GM19324 (cell line): ENCODE results near the gene PREB.

Experiments used
- ATAC-seq: cut with Tn5 transposase; IDR thresholded peaks from one replicate; pipeline ENCODE4 v1.9.1; 2021; ENCODE audit warnings: mild to moderate bottlenecking, moderate library complexity; ENCODE audit not compliant: unreplicated experiment, low FRiP score

PREB gene

GRCh38 chr2:27085062-27085672, 49.3 kb downstream of the PREB start:
- ATAC-seq, result no peak

DNA sequence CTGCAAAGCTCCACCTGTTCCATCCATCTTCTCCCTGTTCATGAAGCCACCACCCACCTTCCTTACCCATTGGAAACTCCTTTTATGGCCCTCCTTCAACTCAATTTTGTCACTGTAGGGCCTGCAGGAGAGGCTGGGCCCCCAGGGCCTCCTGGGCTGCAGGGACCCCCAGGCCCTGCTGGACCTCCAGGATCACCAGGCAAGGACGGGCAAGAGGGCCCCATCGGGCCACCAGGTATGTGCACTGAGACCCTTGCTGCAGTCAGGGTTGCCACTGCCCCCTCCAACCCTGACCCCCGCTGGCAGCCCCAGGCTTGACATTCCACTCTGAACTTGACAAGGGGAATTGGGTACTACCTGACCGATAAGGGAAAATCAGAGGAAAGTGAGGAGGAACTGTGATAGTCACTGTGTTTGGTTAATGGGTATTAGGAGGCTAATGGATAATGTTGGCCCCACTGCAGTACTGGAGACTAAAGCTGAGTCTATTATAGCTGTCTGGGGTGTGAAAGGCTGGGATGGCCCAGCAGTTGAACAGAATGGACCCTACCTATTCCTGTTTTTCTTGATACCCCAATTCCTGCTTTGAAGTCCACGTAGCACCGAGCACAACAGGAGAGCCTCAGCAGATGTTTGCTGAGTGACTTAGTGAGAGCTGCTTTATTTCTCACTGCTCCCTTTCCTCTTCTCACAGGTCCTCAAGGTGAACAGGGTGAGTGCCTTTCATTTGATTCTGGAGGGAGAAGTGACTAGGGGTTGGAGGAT, 50.0 kb downstream of the PREB start:
- ATAC-seq, result no peak

DNA sequence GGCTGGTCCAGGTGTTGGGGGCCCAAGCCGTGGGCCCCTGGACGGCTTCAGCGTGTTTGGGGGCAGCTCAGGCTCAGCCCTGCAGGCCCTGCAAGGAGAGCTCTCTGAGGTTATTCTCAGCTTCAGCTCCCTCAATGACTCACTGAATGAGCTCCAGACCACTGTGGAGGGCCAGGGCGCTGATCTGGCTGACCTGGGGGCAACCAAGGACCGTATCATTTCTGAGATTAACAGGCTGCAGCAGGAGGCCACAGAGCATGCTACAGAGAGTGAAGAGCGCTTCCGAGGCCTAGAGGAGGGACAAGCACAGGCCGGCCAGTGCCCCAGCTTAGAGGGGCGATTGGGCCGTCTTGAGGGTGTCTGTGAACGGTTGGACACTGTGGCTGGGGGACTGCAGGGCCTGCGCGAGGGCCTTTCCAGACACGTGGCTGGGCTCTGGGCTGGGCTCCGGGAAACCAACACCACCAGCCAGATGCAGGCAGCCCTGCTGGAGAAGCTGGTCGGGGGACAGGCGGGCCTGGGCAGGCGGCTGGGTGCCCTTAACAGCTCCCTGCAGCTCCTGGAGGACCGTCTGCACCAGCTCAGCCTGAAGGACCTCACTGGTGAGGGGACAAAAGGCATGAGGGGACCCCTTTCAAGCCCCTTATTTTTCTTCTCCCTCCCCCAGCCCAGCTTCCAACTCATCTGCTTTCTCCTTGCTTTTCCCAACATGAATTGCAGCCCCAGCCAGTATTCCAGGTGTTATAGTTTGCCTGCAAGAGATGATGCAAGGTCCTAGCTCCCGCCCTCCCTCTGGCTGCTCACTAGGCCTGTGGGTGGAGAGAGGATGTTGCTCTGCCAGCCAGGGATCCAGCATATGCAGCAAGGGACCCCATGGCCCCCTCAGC, 50.8 kb downstream of the PREB start:
- no peak for ATAC-seq

DNA sequence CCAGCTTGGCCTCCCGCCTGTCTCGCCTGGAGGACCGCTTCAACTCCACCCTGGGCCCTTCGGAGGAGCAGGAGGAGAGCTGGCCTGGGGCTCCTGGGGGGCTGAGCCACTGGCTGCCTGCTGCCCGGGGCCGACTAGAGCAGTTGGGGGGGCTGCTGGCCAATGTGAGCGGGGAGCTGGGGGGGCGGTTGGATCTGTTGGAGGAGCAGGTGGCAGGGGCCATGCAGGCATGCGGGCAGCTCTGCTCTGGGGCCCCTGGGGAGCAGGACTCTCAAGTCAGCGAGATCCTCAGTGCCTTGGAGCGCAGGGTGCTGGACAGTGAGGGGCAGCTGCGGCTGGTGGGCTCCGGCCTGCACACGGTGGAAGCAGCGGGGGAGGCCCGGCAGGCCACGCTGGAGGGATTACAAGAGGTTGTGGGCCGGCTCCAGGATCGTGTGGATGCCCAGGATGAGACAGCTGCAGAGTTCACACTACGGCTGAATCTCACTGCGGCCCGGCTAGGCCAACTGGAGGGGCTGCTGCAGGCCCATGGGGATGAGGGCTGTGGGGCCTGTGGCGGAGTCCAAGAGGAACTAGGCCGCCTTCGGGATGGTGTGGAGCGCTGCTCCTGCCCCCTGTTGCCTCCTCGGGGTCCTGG, 51.5 kb downstream of the PREB start:
- ATAC-seq, result no peak

DNA sequence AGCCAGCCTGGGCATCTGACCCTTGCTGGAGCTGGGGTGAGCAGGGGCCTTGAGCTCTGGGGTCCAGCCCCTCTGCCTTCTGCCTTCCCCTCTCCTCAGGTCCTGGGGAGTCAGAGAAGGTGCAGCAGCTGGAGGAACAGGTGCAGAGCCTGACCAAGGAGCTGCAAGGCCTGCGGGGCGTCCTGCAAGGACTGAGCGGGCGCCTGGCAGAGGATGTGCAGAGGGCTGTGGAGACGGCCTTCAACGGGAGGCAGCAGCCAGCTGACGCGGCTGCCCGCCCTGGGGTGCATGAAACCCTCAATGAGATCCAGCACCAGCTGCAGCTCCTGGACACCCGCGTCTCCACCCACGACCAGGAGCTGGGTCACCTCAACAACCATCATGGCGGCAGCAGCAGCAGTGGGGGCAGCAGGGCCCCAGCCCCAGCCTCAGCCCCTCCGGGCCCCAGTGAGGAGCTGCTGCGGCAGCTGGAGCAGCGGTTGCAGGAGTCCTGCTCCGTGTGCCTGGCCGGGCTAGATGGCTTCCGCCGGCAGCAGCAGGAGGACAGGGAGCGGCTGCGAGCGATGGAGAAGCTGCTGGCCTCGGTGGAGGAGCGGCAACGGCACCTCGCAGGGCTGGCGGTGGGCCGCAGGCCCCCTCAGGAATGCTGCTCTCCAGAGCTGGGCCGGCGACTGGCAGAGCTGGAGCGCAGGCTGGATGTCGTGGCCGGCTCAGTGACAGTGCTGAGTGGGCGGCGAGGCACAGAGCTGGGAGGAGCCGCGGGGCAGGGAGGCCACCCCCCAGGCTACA, 52.3 kb downstream of the PREB start:
- no peak for ATAC-seq
